K562 (cell line): Measurements from ENCODE around the gene DNAH10.

Experiments
- BACH1 ChIP-seq: fragments of 200-800 bp; sonication (Bioruptor generic); IDR thresholded peaks from 2 replicates; pipeline ENCODE4 v1.6.1; 2016; ENCODE audit warnings: missing genetic modification characterization, missing compliant biosample characterization
- BCL6 ChIP-seq: fragments of 250-450 bp; sonication (Bioruptor Pico); IDR thresholded peaks from 2 replicates; pipeline ENCODE4 v1.4.0; 2020
- CHD4 ChIP-seq: fragments of 200-600 bp; sonication (generic); IDR thresholded peaks from 3 replicates; pipeline ENCODE4 v1.6.1; 2012; ENCODE audit warnings: low read depth, mild to moderate bottlenecking, mixed read lengths, low read length, inconsistent platforms; ENCODE audit not compliant: insufficient read depth, insufficient replicate concordance, poor library complexity, severe bottlenecking
- CTCF ChIP-seq, 3 experiments: IDR thresholded peaks in 2 of 3; conservative IDR thresholded peaks in 1 of 3; 2 replicates each; pipeline ENCODE4 v1.5.1; 2011 to 2012; ENCODE audit warnings: low read length in 3 of 3, mild to moderate bottlenecking in 3 of 3, control low read depth in 2 of 3, improper control_type of control experiment in 1 of 3, inconsistent platforms in 1 of 3, low read depth in 1 of 3, mixed read lengths in 1 of 3, moderate library complexity in 1 of 3; ENCODE audit not compliant: insufficient read depth in 2 of 3
- FOXK1 ChIP-seq: sonication (generic); formaldehyde crosslinking; IDR thresholded peaks from 2 replicates; pipeline ENCODE4 v1.8.0; 2022; ENCODE audit warnings: missing genetic modification reagents, mild to moderate bottlenecking, borderline replicate concordance
- KAT7 ChIP-seq: sonication (generic); formaldehyde crosslinking; IDR thresholded peaks from 2 replicates; pipeline ENCODE4 v1.8.0; 2022; ENCODE audit warnings: missing genetic modification reagents, mild to moderate bottlenecking, borderline replicate concordance
- MYNN ChIP-seq, 2 experiments: sonication (generic); formaldehyde crosslinking in 1 of 2; IDR thresholded peaks; 2 replicates each; pipeline versions ENCODE4 v1.5.0 to v1.6.1; 2016 to 2020; ENCODE audit warnings: antibody characterized with exemption in 1 of 2, missing genetic modification reagents in 1 of 2
- POLR2A ChIP-seq: fragments of 450-650 bp; conservative IDR thresholded peaks from 2 replicates; pipeline ENCODE4 v1.6.1; 2016
- PRDM10 ChIP-seq: fragments of 450-650 bp; IDR thresholded peaks from 2 replicates; pipeline ENCODE4 v1.6.1; 2018; ENCODE audit not compliant: partially characterized antibody
- ZBTB7A ChIP-seq: IDR thresholded peaks from 2 replicates; pipeline ENCODE4 v1.6.1; 2011; ENCODE audit warnings: low read depth, mild to moderate bottlenecking, low read length, moderate library complexity, borderline replicate concordance; ENCODE audit not compliant: control insufficient read depth
- ZNF431 ChIP-seq: sonication (generic); formaldehyde crosslinking; IDR thresholded peaks from 2 replicates; pipeline ENCODE4 v1.8.0; 2022; ENCODE audit warnings: mild to moderate bottlenecking, missing genetic modification reagents
- ZSCAN29 ChIP-seq: fragments of 450-650 bp; IDR thresholded peaks from 2 replicates; pipeline ENCODE4 v1.6.1; 2017

- TF ChIP-seq MYNN (IDR thresholded peaks at IDR 0.05) (no peak), MYNN (CRISPR knock-in tag; IDR thresholded peaks at IDR 0.05) (no peak), FOXK1 (no peak), ZBTB7A (no peak), CHD4 (no peak), ZNF431 (CRISPR knock-in tag) (no peak), PRDM10 (no peak), ZSCAN29 (no peak), BACH1 (tag) (no peak), KAT7 (no peak), BCL6 (no peak), POLR2A (no peak), CTCF (IDR thresholded peaks at IDR 0.05 in 2 of 3, conservative IDR thresholded peaks at IDR 0.05 in 1 of 3; ENCODE audit: insufficient read depth in 2 of 3, low read depth in 1 of 3, low read length in 3 of 3) (peak; percentile 56 to 82 (median 67))
Observed at GRCh38 chr12:123808167-123808566, 46.1 kb downstream of the DNAH10 start.
